Fibroblast of skin of abdomen (primary cell): ENCODE measurements around the gene MEAF6.
A peak's percentile ranks its signal among the peaks of the same experiment; 100 is the strongest.
"Not testable (repeated sequence)": the region's sequence is repeated elsewhere in the genome, so short reads cannot be mapped to it uniquely, and the experiment has no call there.

Experiments
- DNase-seq: peaks from one replicate; pipeline ENCODE4 v3.0.0-alpha.2; 2013

Gene MEAF6

GRCh38 chr1:37529888-37530287 lies 15.3 kb upstream of the MEAF6 start:
- DNase-seq: not testable (repeated sequence)

- no peak for DNase-seq
Measured at GRCh38 chr1:37519613-37520012, 5.0 kb upstream of the MEAF6 start.

DNA sequence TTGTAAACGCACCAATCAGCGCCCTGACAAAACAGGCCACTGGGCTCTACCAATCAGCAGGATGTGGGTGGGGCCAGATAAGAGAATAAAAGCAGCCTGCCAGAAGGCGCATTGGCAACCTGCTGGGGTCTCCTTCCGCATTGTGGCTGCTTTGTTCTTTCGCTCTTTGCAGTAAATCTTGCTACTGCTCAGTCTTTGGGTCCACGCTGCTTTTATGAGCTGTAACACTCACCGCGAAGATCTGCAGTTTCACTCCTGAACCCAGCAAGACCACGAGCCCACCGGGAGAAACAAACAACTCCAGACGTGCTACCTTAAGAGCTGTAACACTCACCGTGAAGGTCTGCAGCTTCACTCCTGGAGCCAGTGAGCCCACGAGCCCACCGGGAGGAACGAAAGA lies 4.4 kb upstream of the MEAF6 start:
- not testable (repeated sequence) for DNase-seq

DNA sequence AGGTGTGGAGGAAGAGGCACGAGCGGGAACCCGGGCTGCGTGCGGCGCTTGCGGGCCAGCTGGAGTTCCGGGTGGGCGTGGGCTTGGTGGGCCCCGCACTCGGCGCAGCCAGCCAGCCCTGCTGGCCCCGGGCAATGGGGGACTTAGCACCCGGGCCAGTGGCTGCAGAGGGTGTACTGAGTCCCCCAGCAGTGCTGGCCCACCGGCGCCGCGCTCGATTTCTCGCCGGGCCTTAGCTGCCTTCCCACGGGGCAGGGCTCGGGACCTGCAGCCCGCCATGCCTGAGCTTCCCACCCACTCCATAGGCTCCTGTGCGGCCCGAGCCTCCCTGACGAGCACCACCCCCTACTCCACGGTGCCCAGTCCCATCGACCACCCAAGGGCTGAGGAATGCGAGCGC lies 3.7 kb upstream of the MEAF6 start:
- DNase-seq: not testable (repeated sequence)

DNA sequence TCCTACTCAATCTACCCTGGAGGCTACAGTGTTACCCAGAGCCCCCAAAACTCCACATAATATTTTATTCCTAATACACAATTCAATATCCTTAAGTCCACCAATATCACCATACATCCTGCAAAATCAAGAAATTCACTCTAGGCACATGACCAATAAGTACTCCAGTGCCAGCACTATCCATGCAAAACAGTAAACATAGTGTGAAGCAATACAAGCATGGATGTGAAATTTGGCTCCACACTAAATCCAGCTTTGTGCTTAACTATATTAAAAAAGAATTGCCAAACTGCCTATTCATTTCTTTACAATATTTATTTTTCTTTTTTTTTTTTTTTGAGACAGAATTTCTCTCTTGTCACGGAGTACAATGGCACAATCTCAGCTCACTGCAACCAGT lies 3.0 kb upstream of the MEAF6 start:
- DNase-seq: no peak

- DNase-seq: no peak
Measured at GRCh38 chr1:37515185-37516034, 844 bp upstream of the MEAF6 start.

- DNase-seq: no peak
Measured at GRCh38 chr1:37513795-37514349, 694 bp downstream of the MEAF6 start.

DNA sequence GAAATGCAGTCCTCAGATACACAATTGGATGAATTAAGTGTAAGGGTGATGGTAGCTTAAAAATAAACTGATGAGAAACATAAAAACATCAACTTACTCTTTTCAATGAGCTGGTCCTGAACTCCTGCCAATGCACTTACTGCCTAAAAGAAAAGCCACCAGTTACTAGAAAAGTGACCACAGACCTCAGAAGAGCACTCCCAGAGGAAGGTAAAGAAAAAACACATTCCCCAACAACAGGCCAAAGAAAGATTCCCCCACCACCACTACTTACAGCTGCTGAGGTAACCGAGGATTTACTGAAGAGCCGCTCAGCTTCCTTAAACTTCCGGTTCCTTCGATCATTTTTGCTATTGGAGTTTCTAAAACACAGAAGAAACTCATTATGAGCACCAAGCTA lies 5.4 kb downstream of the MEAF6 start:
- DNase-seq: no peak

- DNase-seq: no peak
Measured at GRCh38 chr1:37506740-37507139, 7.8 kb downstream of the MEAF6 start.

DNA sequence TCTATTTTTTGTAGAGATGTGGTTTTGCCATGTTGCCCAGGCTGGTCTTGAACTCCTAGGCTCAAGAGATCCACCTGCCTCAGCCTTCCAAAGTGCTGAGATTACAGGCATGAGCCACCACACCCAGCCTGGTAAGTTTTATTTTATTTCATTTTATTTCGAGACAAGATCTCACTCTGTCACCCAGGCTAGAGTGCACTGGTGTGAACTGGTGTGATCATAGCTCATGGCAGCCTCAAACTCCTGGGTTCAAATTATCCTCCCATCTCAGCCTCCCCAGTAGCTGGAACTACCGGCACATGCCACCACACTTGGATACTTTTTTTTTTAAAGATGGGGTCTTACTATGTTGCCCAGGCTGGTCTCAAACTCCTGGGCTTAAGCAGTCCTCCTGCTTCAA lies 11.8 kb downstream of the MEAF6 start:
- DNase-seq: not testable (repeated sequence)

DNA sequence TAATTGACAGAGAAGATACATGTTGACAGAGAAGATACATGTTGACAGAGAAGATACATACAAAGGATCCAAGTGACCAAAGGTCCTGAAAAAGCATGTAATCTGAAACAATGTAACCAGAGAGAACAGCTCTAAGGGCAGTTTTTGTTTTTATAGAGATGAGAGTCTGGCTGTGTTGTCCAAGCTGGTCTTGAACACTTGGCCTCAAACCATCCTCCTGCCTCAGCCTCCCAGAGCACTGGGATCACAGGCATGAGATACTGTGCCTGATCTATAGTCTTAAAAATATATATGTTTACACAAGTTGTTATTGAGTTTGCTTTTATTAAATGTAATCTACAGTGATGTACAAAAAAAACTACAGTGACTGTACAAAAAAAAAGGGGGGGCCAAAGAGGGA lies 12.5 kb downstream of the MEAF6 start:
- no peak for DNase-seq

- DNase-seq: no peak
Measured at GRCh38 chr1:37501661-37502060, 12.9 kb downstream of the MEAF6 start.

DNA sequence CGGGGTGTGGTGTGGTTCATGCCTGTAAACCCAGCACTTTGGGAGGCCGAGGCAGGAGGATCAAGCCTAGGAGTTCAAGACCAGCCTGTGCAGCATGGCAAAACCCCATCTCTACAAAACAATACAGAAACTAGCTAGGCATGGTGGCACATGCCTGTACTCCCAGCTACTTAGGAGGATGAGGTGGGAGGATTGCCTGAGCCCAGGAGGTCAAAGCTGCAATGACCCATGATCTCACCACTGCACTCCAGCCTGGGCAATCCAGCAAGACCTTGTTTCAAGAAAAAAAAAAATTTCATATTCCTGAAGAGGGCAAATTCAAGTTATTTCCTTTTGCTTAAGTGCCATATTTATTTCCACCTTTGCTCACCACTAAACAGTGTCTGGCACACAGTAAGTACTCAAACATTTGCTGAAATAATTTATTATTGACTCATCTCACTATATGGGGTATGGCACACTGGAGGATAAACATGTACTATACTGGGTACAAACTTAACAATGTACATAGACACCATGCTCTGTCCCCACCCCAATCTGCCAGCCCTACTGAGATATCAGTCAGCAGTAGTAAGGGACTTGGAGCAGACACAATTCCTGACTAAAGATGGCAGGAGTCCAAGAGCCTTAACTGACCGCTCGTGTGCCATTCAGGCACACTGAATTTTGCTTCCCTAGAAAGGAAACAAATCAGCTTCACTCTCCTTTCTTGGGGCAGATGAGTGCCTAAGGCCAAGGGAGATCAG lies 15.5 kb downstream of the MEAF6 start:
- DNase-seq: no peak

DNA sequence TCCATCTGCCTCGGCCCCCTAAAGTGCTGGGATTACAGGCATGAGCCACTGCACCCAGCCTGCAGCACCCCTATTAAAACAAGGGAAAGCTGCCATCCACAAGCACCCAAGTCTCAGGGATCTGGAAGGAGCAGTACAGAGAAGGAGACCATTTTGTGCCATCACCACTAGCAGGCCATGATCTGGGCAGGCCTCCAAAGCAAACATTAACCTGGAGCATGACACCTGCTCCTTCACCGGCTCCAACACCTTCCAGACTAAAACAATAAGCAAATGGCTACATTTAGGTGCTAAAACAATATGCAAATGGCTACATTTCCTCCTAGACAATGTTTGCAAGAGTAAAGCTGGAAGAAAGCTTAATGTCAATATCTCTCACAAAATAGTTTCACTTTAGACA lies 16.7 kb downstream of the MEAF6 start:
- DNase-seq: no peak

- DNase-seq: no peak
Measured at GRCh38 chr1:37495875-37496274, 18.7 kb downstream of the MEAF6 start.

DNA sequence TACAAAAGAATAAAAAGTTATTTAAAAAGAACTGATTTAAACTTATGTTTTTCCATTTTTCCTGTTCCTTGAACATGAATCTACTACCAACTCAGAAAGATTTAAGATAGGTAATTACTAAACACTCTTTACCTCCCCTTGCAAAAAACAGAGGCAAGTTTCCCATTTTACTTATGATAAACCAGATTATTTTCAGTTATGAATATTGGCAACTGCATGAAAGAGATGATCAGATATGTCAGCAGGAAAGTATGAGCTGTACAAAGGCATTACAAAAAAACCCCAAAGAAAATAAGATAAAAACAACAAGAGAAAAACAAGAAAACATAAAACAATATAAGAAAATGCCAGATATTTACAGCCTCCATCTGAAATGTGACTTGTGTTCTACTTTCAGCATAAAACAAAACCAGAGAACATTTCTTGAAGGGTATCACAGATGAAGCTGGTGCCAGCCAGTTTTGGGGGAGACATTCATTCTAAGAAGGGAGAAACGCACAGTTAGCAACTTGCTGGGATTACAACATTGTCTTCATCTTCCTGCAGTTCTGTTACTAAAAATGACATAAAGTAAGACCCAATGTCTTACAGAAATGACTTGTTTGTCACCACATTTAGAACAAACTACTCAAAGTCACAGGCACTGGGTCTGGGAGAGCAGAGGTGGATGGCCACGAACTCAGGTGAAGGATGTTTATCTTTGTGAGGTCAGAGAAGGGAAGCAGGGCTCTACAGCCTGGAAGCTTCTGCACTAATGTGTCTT lies 21.0 kb downstream of the MEAF6 start:
- no peak for DNase-seq

DNA sequence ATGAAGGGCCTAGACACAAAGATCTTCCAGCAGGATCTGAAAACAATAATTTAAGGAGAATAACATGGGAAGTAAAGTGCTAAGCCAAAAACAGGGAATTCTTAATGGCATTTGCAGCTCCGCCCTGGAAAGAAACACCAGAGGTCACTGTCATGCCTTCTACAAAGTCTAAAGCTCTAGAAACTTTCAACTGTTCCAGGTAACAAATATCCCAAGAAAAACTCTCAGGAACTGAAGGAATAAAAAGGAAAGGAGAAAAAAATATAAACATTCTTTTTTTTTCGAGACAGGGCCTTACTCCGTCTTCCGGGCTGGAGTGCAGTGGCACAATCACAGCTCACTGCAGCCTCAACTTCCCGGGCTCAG lies 27.0 kb downstream of the MEAF6 start:
- no peak for DNase-seq

DNA sequence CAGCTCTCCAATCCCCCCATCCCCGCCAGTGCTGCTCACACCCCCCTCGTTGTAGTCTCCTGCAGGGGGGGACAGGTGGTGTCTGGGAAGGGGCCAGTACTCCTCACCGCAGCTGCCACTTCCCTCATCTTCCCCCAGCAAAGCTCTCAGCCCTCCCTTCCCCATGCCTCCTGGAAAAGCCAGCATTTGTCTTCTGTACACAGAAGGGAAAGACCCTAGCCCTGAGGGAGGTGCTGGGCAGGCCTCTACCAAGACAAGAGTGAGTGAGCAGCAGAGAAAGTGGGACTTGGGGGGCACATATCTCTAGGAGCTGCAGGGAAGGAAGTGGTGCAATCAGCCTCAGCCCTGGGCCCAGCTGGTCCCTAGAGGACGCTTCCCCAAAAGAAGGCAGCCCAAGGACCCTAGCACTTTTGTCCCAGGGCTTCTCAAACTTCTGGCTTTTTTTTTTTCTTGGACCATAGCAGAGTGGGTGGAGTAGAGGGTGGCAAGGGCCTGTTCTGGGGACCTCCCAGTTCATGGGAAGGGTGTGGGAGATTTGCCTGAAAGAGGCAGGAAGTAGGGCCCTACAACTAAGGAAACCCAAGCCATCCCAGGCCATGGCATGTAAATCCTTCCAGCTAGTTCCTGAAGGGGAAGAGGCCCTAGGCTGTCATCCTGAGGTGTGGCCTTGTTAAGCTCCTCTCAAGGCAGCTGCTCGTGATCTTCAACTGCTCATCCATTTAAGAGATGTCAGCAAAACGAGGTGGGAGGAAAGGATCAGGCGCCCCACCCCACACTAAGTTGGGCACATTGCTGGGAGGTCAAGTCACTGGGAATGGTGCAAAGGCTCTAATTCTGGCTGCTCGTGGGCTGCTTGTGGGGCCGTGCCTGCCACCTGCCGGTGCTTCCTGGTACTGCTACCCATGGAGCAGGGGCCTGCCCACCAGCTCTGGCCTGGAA lies 27.6 kb downstream of the MEAF6 start:
- peak; percentile 66 for DNase-seq

DNA sequence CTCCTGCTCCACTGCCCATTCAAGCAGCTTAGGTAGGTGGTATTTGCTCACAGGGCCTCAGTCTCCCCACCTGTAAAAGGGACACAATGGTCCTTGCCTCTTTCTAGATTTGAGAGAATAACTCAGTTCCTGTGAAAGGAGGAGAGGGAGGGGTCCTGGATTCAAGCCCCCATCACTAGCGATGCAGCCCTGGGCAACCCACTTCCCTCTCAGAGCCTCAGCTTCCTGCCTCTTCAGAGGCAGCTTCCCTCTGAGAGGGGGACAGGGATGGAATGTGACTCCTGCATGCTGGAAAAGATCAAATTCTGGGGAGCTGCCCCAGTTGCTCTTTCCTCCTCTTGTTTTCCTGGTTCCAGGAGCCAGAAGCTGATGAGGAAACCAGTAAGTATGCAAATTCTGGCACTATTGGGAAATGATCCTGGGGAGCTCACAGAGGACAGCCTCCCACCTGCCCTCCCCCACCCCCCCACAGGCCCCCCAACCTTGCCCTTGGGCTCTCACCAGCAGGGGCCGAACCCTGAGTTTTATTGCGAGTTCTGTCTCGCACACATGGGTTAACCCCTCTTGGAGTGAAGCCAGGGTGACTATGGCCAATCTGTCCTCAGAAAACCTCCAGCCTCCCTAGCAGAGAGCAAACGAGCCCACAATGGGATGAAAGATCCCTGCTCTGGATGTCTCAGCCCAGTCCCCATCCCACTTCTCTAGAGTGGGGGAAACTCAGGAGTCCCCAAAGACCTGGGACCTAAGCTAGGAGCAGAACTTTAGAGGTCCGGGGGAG lies 28.5 kb downstream of the MEAF6 start:
- peak; percentile 33 for DNase-seq

- DNase-seq: no peak
Measured at GRCh38 chr1:37484325-37485051, 30.1 kb downstream of the MEAF6 start.
